ENCODE data around the gene PTHLH.

The PTHLH gene

DNA sequence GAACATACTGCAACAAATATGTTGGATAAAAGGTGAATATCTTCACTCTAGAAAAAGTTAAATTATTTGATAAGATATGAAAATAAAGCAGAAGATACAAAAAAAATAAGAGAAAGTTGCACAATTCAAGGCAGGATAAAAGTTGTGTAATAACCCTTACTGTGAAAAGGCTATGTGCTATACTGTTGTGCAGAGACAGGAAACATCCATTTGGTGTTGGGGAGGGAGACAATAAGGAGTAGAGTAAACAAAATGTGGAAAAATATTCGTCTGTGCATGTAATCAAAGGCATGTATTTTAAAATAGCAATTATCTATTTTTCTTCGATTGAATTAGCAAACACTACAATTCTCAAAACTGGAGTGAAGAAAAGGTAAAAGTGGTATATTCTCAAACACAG is 34.8 kb downstream of the PTHLH start:
- no peak for DNase-seq (ENCODE audit: low spot score)

DNA sequence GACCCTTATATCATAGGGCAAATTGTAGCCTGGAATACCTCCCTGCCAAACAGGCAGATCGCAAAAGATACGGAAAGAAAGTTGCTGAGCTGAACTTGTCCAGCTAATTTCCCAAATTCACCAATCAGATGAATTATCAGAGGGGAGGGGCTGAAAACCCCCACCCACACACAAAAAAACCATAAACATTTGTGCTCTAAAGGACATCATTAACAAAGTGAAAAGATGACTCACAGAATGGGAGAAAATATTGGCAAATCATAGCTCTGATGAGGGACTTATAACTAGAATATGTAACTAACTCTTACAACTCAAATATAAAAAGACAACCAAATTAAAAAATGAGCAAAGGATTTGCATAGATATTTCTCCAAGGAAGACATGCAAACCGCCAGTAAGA is 36.3 kb downstream of the PTHLH start:
- DNase-seq (ENCODE audit: low spot score) = no peak

DNA sequence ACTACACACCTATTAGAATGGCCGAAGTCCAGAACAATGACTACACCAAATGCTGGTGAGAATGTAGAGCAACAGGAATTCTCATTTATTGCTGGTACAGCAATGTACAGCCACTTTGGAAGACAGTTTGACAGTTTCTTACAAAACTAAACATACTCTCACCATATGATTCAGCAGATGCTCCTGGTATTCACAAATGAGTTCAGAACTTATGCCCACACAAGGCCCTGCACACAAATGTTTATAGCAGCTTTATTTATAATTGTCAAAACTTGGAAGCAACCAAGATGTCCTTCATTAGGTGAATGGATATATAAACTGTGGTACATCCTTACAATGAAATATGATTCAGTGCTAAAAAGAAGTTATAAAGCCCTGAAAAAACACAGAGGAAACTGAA is 38.3 kb downstream of the PTHLH start:
- DNase-seq (ENCODE audit: low spot score) = no peak

DNA sequence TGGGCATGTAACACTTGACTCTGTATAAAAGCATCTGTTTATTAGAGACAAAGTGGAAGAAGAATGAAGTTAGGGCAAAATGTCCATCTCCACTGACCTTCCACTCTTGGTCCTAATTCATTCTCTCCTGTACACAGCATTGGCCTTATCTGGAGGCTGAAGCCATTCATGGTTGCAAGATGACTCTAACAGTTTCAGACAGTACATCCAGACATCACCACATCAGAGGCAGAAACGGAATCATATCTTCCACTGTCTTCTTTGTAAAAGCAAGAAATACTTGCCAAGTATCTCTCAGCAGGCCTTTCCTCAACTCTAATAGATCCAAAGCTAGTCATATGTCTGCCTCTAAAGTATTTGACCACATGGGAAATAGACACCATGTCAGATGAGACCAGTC is 41.1 kb downstream of the PTHLH start:
- no peak for DNase-seq (ENCODE audit: low spot score)

DNA sequence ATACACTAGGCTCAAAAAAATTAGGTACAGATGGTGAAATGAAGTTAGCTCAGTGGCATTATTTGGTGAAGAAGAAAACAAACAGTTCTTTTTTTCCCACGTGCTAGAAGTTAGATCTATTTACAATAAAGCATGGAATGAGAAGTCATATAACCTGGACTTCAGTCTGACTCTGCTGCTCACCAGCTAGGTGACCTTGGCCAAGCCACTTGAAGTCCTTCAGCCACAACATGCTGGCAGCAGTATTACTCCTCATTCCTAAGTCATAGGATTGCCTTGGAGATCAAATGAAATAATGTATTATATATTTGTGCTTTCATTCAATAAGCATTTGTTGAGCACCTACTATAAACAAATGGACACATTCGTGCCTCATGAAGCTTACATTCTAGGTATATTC is 45.2 kb downstream of the PTHLH start:
- no peak for DNase-seq (ENCODE audit: low spot score)

DNA sequence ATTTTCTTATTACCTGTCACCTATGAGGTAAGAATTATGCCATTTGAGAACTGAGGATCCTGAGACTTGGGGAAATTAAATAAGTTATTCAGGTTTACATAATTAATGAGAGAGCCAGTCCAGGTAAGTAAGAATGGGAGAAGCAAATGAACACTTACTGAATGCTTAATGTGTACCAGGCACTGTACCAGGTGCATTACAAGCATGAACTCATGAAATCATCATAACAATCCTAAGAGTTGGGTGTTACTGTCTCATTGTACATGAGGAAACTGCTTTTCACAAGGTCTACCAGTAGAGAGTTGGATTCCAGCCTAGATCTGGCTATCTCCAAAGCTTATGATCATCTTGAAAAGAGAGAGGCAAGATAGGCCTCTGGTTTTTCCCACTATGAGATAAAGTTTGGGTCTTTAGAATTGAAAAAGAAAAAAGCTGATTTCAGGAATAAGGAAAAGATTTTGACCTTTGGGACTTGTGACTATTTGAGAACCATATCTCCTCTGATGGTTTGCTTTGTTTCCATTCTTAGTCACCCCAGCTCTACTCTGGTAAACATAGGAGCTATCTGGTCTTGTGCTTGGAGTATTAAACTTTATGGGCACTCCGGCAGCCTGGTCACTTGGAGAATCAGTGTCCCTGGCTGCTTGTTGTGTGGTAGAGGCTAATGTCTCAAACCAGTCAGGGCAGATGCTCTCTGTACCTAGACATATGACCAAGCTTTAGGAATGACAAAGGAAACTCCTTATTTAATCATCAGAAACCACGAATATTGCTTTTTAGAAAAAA is 48.0 kb downstream of the PTHLH start:
- no peak for DNase-seq (ENCODE audit: low spot score)

DNA sequence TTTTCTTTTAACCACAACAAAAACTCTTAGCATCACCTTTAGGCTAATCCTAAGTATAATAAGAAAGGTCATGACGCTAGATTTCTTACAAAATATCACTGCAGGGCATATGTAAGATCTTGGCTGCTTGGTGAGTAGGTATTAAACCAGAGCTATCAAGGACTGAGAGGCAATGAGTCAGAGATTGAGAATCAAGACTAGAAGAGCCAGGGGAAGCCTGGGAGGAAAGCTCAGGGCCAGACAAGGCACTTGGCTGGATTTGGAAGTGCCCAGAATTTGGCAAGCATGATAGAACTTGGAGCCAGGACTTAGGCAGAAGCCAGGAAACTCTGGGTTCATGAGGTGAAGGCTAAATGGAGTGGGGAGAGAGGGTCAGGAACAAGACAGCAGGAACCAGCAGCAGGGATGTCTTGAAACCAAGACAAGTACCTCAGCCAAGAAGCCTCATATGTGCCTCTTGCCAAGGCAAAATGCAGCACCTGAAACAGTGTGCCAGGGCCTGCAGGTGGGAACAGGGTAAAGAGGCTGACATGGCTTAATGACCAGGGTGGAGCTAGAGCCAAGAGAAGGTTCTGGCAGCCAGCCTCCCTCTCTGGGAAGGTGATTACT is 49.9 kb downstream of the PTHLH start:
- peak; percentile 9 for DNase-seq (ENCODE audit: low spot score)

DNA sequence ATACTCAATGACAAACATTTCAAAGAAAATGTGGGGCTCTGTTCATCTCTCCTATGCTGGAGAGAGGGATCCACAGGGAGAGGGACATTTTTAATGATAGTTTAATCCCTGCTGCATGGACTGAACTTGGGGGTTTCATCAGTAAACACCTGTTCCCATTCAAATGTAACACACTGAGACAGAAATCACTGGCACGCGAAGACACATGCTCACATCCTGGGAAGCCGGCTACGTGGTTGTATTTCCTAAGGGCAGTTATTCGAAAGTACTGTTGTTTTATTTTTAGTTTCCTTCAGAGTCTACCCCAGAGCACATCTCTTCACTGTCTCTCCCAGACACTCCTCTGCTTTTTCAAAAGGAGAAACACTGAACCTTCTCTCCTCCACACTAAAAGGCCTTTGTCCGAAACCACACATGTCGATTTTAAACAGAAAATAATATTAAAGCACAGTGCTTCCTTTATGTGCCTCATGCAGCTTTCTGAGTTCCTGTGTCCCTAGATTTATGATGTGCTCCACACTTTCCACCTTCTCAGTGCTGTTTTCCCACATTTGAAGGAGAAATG is 52.8 kb downstream of the PTHLH start:
- DNase-seq (ENCODE audit: low spot score) = no peak

DNA sequence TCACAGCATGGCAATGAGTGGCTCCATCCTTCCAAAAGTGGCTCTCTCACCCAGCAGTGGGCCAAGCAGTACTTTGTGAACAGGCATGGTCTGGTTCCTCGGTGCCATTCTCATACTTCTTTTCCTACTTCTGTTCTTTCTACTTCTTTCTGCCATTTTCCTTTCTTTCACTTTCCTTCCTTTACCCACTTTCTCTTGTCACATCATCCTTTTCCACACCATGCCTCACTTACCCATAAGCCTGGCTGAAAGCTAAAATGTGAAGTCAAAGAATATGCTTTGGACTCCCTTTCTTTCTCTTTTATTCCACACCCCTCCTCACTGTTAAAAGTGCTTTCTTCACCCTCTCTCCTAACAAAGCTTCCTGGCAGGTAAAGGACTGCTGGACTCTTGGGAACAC is 57.0 kb downstream of the PTHLH start:
- no peak for DNase-seq (ENCODE audit: low spot score)

DNA sequence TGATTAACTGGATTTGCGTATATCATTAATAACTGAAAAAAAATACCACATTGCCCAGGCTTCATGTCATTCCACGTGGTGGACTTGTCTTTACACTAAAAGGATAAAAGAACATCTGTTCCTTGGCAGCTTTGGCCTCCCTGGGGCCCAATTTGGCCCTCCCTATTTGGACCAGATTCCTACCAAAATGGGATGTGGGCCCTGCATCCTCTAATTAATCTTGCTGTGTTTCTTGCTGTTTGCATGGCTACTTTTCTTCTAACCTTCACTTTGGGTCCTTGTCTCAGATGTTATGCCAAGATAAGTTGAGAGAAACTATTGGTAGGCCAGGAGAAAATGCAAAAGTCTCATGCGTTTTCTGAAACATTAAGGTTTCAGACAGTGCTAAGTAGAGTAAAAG is 57.5 kb downstream of the PTHLH start:
- no peak for DNase-seq (ENCODE audit: low spot score)

DNA sequence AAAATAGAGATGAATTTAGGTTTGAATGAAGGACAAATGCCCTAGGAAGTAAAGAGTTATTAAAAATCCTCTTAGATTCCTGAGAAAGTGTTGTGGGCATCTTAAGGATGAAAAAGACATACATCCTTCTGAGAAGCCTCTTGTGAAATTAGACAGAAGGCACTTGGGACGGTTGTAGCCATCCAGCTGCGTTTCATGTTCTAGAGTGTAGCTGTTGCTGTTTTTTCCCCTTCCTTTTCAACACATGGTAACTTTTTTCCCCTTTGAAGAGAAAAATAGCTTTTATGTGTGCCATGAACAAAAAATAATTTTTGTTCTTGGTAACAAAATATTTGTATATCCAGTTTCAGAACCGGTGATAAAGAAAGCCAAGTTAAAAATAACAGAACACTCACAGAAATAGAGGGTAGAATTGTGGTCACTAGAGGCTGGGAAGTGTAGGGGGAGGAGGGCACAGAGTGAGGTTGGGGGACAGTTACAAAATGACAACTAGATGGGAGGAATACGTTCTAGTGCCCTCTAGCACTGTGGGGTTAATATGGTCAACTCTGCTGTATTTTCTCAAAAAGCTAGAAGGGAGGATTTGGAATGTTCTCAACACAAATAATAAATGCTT is 58.4 kb downstream of the PTHLH start:
- no peak for DNase-seq (ENCODE audit: low spot score)

DNA sequence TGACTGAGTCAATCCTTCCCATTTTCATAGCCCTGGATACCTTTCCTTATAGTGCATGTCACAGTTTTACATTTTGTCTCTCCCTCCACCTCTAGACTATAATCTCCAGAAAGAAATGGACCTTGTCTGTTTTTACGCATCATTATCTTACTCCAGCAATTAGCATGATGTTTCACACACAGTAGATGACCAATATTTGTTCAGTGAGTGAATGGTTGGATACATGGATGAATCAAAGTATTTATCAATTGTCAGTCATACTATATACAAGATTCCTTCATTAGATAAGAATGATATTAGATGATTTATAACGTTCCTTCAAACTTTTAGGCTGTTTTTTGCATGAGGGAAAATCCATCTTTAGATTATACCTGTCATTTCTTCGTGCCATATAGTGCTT is 61.1 kb downstream of the PTHLH start:
- no peak for DNase-seq (ENCODE audit: low spot score)
